HepG2 (cell line): ENCODE results near the gene CHDH. TPM values are rescaled to one million over a fixed set of nuclear protein-coding genes. Genes with fewer than 3 reads are reported as not detected.

Source experiments
- AGO2 ChIP-seq: fragments of 200-400 bp; formaldehyde crosslinking; optimal IDR thresholded peaks from 2 replicates; pipeline ENCODE3; 2017; ENCODE audit warnings: mild to moderate bottlenecking, low read depth, low read length, moderate library complexity
- GATAD2A ChIP-seq: IDR thresholded peaks from 2 replicates; pipeline ENCODE4 v1.6.1; 2016
- KMT2B ChIP-seq: IDR thresholded peaks from 2 replicates; pipeline ENCODE4 v1.6.1; 2016; ENCODE audit warnings: missing genetic modification reagents, missing compliant biosample characterization
- MAFG ChIP-seq: sonication (generic); formaldehyde crosslinking; IDR thresholded peaks from 2 replicates; pipeline ENCODE4 v1.5.1; 2020; ENCODE audit warnings: mild to moderate bottlenecking, missing genetic modification reagents
- NFRKB ChIP-seq: fragments of 450-650 bp; IDR thresholded peaks from 2 replicates; pipeline ENCODE4 v1.6.1; 2017
- RNF219 ChIP-seq: sonication (generic); formaldehyde crosslinking; IDR thresholded peaks from 2 replicates; pipeline ENCODE4 v1.5.0; 2020; ENCODE audit warnings: mild to moderate bottlenecking, missing genetic modification reagents
- SAFB2 ChIP-seq: sonication (generic); formaldehyde crosslinking; IDR thresholded peaks from 2 replicates; pipeline ENCODE4 v1.5.1; 2020; ENCODE audit warnings: missing genetic modification reagents, low read depth, mild to moderate bottlenecking, borderline replicate concordance
- TARDBP ChIP-seq: sonication (generic); formaldehyde crosslinking; IDR thresholded peaks from 2 replicates; pipeline ENCODE4 v1.8.0; 2022; ENCODE audit warnings: mild to moderate bottlenecking, missing genetic modification reagents
- TMF1 ChIP-seq: sonication (generic); formaldehyde crosslinking; IDR thresholded peaks from 2 replicates; pipeline ENCODE4 v1.8.1; 2022; ENCODE audit warnings: low read depth, missing genetic modification reagents
- ZNF138 ChIP-seq: sonication (generic); formaldehyde crosslinking; IDR thresholded peaks from 2 replicates; pipeline ENCODE4 v1.5.0; 2020; ENCODE audit warnings: mild to moderate bottlenecking, low read depth, missing genetic modification reagents
- ZNF263 ChIP-seq: sonication (generic); formaldehyde crosslinking; IDR thresholded peaks from 2 replicates; pipeline ENCODE4 v1.4.0; 2020; ENCODE audit warnings: missing genetic modification reagents
- ZNF503 ChIP-seq: sonication (generic); formaldehyde crosslinking; IDR thresholded peaks from 2 replicates; pipeline ENCODE4 v1.4.0; 2020; ENCODE audit warnings: missing genetic modification reagents
- ZNF572 ChIP-seq: sonication (generic); formaldehyde crosslinking; IDR thresholded peaks from 2 replicates; pipeline ENCODE4 v1.5.1; 2020; ENCODE audit warnings: mild to moderate bottlenecking, missing genetic modification reagents
- ZNF770 ChIP-seq: sonication (generic); formaldehyde crosslinking; IDR thresholded peaks from 2 replicates; pipeline ENCODE4 v1.5.0; 2020; ENCODE audit warnings: mild to moderate bottlenecking, missing genetic modification reagents
- polyA plus RNA-seq, 8 experiments: library from polyadenylated mRNA; depleted of rRNA in 3 of 8; stranded (reverse) in 7 of 8; unstranded in 1 of 8; fragments of >200 nt; fragmentation: Illumina TruSeq in 4 of 8; extraction: Trizol in 4 of 8; gene quantifications; 2 replicates each; pipeline versions ENCODE4 v1.2.1 to v1.2.3, GENCODE V29; 2011 to 2016; ENCODE audit warnings: low read depth in 4 of 8, missing spikeins in 1 of 8, mixed read lengths in 1 of 8; ENCODE audit not compliant: insufficient read depth in 1 of 8
- total RNA-seq, 5 experiments: library from RNA; depleted of rRNA; stranded (reverse); fragments of >200 nt; fragmentation: Illumina TruSeq; extraction: Trizol; gene quantifications; 2 replicates each; pipeline ENCODE4 v1.2.3, GENCODE V29; 2016; ENCODE audit warnings: low read depth in 1 of 5

The CHDH gene
- total and polyA plus RNA-seq, 2 of the 13 experiments (the other 11 are each of a cell fraction or from before 2014, with no cell fraction given): 28.1 to 48.9 TPM

GRCh38 chr3:53841296-53841695, 4.9 kb downstream of the CHDH start (continued):
- TF ChIP-seq ZNF503 (CRISPR knock-in tag): no peak
- TF ChIP-seq TARDBP (CRISPR knock-in tag): peak; percentile 28; the same call in 1 of the 2 replicates
- no peak for TF ChIP-seq ZNF770 (CRISPR knock-in tag)
- TF ChIP-seq AGO2: peak; percentile 37
- peak; percentile 39 for TF ChIP-seq GATAD2A (CRISPR knock-in tag)
- TF ChIP-seq ZNF138 (CRISPR knock-in tag): no peak
- no peak for TF ChIP-seq NFRKB
- TF ChIP-seq ZNF263: peak; percentile 81
- TF ChIP-seq SAFB2 (CRISPR knock-in tag): no peak
- TF ChIP-seq MAFG (CRISPR knock-in tag): no peak
- no peak for TF ChIP-seq RNF219 (CRISPR knock-in tag)
- no peak for TF ChIP-seq KMT2B (CRISPR knock-in tag)
- TF ChIP-seq ZNF572 (CRISPR knock-in tag): no peak
- no peak for TF ChIP-seq TMF1 (CRISPR knock-in tag)
